ENCODE measurements around the gene FMN1.

DNA sequence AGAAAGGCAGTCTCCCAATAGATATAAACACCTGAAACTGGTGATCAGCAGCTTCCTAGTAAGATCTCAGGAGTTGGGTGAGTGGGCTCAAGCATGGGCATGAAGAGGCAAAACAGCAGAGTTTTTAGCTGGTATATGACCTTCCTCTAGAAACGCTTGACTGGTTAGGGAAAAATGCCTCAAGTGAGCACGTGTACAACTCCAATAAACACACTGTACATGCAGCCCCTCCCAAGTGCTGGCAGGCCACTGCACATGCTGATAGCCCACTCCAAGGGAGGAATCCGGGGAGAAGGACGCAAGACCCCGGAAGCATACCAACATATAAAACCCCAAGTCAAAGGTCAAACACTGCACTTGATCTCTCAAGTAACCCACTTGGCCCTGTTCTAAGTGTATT lies 143.0 kb downstream of the FMN1 start:
- TF ChIP-seq, protein P1, sequence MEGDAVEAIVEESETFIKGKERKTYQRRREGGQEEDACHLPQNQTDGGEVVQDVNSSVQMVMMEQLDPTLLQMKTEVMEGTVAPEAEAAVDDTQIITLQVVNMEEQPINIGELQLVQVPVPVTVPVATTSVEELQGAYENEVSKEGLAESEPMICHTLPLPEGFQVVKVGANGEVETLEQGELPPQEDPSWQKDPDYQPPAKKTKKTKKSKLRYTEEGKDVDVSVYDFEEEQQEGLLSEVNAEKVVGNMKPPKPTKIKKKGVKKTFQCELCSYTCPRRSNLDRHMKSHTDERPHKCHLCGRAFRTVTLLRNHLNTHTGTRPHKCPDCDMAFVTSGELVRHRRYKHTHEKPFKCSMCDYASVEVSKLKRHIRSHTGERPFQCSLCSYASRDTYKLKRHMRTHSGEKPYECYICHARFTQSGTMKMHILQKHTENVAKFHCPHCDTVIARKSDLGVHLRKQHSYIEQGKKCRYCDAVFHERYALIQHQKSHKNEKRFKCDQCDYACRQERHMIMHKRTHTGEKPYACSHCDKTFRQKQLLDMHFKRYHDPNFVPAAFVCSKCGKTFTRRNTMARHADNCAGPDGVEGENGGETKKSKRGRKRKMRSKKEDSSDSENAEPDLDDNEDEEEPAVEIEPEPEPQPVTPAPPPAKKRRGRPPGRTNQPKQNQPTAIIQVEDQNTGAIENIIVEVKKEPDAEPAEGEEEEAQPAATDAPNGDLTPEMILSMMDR (IDR thresholded peaks at IDR 0.05): no peak
- TF ChIP-seq EP300 (IDR thresholded peaks at IDR 0.05): no peak
